GM18507 (cell line): ENCODE results near the gene GTPBP1.

Source experiments
- DNase-seq: peaks from one replicate; pipeline ENCODE4 v3.0.0; 2011; ENCODE audit warnings: low read depth; ENCODE audit not compliant: insufficient read length; ENCODE audit errors: extremely low spot score
- FAIRE-seq: peaks from 2 replicates; lab custom pipeline; 2011; peaks lifted over from hg19 to GRCh38; lab: Jason Lieb, UNC

Gene GTPBP1

DNA sequence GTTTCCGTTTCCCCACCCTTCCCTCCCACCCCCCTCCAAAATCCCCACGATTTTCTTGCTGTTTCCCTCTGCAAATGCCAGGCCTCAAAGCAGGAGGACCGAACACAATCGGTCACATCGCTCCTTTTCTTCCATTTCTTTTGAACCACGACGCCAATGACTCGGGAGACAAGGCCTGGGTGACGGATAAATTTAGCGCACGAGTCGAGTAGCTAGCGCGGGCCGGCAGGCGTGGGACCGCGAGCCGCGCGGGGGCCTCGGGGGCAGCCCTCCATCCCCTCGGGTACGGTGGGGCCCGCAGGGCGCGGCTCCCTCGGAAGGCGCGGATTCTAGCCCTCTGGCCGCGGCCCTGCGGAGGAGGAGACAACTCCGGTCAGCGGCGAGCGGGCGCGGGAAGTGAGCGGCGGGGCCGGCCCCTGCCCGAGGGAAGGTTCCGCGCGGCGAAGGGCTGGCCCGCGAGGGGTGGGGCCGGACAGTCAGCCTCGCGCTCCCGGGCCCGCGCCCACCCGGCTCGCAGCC, 5.4 kb upstream of the GTPBP1 start:
- no peak for FAIRE-seq
- no peak for DNase-seq

DNA sequence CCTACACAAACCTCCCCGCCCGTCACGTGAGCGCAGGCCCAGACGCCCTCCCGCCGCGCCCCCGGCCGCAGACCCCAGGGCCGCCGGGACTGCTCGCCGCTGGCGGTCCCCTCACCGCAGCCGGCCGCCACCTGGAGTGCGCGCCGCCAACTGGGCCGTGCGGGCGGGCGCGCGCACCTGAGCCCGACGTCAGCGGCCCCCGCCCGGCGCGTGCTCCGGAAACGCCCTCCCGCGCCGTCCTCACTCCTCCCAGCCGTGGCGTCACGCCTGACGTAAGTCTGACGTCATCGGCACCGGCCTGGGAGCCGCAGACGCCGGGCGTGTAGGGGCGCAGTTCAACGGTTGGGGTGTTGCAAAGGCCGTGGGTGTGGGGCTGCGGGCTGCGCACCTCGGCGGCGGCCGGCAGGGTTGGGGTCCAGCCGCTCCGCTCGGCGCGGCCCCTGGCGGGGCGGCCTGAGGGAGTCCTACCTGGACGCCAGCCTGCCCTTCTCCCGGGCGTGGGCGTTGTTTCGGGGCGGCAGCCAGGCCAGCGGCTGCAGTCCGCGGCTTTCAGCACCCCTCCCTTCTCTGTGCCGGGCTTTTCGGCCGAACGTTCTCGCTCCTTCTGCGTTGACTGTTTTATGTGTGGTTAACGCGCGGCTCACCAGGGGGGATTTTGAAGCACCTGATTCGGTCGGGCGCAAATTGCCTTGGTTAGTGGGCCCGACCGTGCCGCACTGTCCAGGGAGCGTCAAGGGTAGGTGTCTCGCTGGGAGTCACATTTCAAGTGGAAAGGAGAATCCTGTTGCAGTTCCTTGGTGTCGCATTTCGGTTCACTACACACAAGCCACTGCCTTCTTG, 4.7 kb upstream of the GTPBP1 start, which contains the start of gene JOSD1:
TSS of gene JOSD1 (minus strand) at position 155 of the 840 bp plus-strand sequence. CDS start 956 bp downstream, outside the sequence.
- FAIRE-seq (peak; percentile 87), DNase-seq (peak; percentile 74)

DNA sequence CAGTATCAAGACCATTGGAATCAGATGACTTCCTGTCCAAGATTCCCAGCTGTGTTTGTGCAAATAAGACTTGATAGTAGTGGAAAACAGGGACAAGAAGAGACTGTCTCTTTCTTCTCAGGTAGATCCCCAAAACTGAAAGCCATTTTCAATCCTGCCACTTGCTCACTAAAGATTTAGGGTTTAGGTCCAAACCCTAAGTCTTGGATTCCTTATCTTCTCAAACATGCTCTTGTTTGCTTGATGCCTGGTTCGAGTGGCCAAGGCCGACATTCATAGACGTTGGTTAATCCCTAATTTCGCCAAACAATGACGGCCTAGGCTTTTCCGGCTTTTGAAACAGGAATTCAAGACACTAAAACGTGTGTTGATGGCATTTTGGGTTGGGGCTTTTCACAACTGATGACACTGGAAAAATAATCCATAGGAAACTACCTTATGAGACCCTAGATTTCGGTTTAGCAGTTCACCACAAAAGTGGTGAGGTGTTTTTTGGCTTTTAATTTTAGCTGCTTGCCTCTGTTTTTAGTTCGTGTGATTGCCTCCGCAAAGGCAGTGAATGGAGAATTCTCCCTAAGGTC, 1.0 kb upstream of the GTPBP1 start:
- no peak for FAIRE-seq
- DNase-seq: no peak

DNA sequence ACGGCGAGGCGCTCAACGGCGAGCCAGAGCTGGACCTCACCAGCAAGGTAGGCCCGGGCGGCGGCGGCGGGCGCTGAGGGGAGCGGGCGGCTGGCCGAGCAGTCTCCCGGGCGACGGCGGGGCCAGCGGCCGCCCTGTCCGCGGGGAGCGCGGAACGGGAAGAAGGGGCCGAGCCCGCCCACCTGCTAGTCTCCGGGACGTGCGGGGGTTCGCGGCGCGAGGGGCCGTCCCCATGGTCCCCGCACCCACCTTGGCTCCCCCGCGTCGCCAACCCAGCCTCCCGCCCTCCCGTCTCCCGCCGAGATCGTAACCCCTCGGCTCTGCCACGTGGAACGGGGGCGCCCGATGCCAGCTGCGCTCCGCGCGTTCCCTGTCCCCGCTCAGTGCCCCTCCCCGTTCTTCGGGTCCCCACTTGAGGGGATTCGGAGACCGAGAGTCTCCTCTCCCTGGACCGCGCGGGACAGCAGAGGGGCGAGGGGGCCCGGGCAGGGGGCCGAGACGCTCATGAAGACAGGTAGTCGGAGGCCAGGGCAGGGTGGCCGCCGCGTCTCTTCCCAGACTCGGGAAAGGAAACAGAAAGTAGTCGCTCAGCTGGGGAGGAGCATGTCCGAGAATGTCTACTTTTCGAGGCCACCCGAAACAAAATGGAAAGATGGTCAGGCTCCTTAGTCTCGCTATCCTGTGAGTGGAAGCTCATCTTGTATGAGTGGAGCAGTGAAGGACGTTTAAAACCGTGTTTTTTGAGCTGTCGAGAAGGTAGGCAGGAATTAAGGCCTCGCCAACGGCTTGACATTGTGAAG, 557 bp downstream of the GTPBP1 start:
- FAIRE-seq (peak; percentile 46), DNase-seq (no peak)

DNA sequence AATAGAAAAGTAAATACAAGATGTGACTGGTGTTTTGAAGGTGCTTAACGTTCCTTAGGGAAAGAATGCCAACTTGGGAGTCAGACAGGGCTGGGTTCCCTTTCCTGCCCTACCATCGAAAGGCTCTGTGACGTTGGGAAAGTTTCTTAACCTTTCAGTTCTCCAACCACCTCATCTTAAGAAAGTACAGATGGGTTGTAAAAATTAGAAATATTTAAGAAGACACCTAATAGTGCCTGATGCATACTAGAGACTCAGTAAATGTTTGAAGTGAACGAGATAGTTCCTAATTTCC, 1.1 kb downstream of the GTPBP1 start:
- no peak for FAIRE-seq
- no peak for DNase-seq

DNA sequence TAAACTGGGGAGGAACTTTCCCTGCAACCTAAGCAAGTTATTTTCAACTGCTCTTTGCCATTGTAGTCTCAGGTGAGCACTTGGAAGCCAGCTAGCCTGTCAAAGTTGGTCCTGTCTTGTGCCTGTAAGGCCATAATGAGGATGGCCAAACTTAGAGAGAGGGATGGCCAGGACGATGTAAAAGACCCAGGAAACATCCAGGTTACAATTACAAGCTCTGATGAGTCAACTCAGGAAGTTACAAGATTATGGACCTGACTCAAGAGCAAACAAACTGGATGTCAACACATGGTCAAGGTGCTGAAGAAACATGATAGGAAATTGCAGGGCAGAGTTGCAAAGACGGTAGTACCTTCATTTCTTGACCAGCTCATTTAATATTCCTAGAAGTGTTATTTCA, 1.6 kb downstream of the GTPBP1 start:
- no peak for DNase-seq

DNA sequence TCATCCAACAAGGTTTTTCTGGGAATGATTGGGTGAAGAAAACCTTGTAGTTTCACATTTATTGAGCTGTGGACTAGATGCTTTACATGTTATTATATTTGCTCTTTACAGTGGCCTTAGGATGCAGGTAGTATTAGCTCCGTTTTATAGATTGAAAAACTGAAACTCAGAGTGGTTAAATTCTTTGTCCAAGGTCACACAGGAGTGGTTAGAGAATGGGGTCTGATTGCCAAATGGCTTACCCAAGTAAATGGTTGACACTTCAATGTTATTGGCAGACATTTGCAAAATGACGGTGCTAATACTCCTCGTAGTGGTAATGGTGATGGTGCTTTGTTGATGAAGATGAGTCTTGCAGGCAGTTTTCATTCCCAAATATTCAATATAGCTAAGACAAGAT, 2.2 kb downstream of the GTPBP1 start:
- DNase-seq (no peak), FAIRE-seq (no peak)

More for the DNA sequence above, 1.6 kb downstream of the GTPBP1 start:
- FAIRE-seq: peak; percentile 62

DNA sequence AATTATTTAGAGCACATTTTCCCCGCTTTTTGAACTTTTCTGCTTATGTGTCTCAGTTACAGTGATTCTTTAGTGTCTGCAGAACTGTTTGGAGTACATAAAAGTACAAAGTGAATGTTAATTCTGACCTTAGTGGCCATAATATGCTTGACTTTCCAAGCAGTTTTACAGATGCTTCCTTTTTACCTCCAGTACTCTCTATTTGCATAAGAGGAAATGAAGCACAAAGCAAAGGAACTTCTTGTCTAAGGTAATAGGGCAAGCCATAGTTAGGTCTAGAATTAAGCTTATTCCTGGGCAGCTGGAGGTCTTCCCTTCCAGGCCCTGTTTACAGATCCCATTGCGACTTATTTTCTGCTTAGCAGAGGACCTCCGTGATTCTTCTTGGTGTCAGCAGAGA, 3.6 kb downstream of the GTPBP1 start:
- DNase-seq (no peak), FAIRE-seq (peak; percentile 74)

DNA sequence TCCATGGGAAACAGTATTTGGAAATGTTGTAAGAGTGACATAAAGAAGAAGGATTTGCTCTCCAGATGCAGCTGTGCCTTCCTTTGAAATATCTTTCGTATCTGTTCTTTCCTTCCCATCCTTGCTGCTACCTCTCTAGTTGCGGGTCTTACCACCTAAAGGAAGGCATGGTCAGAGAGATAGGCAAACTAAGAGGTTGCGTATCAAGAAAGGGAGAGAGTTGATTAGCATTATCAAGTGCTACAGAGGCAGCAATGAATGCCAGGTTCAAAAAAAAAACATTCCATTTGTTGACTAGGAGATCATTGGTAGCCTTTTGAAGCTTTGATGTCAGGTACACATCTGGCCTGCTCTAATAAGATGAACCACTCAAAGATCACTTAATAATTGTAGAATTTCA, 4.6 kb downstream of the GTPBP1 start:
- DNase-seq (no peak), FAIRE-seq (no peak)

DNA sequence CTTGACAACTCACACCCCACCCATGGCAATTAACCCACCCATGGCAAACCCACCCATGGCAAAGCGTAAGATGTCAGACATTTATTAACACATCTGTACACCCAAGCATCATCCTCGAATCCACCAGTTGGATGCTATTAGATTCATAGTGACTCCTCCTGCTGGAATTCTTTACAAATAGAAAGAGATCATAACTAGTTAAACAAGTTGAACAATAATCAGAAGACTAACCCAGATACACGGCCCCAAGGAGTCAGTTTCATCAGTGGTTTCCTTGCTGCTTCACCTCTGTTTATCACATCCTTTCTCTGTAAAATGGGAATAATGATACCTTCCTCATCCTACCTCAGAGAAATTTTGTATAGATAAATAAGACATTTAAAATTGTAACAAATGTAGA, 5.1 kb downstream of the GTPBP1 start:
- FAIRE-seq: no peak
- no peak for DNase-seq

DNA sequence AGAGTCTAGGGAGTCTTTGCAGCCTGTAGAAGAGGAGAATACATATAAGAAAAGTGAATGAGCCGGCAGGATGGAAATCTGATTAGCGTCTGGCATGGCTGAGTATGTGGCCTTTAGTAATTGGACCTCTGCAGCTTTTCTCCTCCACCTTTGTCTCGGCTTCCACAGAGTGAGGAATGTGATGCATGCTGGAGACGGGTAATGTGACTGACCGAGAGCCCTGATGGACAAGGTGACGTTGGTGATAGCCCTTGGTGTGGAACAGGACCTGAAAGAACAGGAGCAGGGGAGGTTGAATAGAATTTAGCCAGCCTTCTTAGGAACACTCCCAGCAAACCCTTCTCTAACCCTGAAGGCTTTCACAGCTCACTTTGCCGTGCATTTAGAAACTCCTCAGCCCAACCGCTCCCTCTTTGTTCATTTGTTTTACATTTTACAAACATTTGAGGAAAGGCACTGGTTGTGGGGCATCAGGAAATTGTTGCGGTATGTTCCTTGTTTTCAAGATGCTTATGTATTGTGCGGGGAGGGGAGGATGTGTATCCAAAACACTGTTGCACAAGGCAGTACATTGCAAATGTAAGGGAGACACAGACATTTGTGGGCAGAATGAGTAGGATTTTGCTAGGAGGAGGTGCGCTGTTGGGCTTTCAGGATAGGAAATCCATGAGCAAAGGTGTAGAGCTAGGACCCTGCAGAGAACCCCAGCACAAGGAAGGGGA, 6.9 kb downstream of the GTPBP1 start:
- DNase-seq (no peak), FAIRE-seq (no peak)

DNA sequence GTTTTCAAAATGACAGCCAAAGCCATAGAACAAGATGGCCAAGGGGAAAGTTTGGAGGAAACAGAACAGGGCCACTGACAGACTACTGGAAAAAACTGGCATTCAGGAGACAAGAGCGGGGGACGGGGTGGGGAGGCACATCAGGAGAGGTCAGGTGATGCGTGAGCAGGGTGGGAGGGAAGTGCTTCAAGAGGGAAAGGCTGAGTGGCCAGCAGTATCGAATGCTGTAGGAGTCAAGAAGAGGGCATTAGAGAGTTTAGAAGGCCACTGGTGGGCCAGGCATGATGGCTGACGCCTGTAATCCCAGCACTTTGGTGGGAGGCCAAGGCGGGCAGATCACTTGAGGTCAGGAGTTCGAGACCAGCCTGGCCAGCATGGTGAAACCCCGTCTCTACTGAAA, 8.2 kb downstream of the GTPBP1 start:
- no peak for DNase-seq
- FAIRE-seq: no peak

DNA sequence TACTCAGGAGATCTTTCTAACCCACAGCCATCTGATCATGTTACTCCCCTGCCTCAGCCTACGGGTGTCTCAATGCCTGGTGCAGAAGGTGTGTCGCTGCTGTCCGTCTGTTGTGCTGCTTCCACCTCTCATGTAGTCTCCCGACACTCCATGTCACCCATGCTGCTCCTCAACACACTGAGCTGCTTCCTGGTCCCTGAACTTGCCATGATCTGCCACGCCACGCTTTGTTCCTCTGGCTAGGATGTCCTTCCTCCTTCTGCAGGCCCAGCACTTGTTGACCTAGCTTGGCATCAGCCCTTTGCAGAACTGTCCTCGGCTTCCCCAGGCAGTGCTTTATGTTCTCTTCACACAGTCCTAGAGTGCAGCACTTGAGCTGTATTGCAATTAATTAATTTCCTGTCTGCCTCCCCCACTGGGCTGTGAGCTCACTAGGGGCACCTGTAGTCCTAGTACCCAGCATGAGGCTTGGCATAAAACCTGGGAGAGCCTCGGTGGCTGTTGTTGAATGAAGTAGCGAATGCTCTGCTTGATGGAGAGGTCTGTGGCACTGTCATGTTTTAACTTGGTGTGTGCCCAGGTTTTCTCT, 9.5 kb downstream of the GTPBP1 start:
- FAIRE-seq: no peak
- DNase-seq: no peak

DNA sequence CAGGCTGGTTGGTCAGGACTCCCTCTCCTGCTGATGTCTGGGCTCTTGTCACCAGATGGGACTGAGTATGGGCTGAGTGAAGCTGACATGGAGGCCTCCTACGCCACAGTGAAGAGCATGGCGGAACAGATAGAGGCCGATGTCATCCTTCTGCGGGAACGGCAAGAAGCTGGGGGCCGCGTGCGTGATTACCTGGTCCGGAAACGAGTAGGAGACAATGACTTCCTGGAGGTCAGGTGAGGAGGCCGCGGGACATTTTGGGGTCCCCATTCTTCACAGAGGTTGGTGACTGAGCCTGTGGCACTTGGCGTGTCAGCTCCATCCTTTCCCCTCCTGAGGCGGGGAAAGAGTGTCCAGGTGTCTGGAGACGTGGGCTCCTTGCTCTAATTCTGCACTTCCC, 10.1 kb downstream of the GTPBP1 start:
- DNase-seq: no peak

DNA sequence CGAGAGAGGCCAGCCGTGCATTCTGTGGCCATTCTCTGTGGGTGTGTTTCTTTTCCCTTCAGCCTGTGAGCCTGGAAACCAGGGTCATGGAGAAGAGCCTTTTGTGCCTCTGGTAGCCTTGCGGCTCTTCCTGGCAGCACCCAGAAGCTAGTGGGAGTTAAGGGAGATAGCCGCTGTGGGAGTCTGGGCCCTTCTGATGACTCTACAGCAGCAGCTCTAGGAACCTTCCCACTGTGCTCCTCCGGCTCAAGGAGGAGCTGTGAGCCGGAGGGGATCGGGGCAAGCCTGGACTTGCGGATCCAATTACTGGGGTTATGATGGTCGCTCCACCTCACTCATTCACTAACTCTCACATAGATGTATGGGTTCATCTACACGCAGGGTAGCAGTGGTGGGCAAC, 10.5 kb downstream of the GTPBP1 start:
- FAIRE-seq (no peak), DNase-seq (no peak)

More for the DNA sequence above, 10.1 kb downstream of the GTPBP1 start:
- FAIRE-seq: no peak

DNA sequence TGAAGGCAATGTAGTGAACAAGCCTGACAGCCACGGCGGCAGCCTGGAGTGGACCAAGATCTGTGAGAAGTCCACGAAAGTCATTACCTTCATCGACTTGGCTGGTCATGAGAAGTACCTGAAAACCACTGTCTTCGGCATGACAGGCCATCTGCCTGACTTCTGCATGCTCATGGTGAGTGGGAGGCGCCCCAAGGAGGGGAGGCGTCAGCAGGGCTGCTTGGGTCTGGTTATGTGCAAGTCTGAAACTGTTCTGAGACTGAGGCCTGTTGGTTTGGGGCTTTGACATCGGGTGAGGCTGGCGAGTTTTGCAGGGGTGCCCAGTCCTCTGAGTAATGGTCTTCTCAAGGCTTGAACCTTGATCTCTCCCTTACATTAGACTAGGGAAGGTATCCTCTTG, 11.1 kb downstream of the GTPBP1 start:
- FAIRE-seq (no peak), DNase-seq (no peak)

DNA sequence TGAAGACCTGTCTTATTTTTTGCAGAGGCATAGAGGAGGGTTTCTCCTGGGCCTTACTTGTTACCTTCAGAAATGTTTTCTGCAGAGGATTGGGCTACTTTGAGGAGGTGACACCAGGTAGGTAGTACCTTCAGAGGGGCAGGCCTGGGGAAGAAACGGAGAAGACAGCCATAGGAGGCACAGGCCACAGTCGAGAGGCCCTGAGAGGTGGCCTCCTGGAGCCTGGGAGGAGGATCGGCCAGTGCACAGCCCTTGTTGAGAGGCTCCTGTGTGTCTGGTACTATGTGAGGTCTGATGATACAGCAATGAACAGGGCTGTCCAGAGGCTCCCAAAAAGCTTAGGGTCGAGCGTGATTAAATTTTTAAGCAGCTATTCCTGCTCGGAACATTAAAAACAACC, 11.5 kb downstream of the GTPBP1 start:
- DNase-seq (no peak), FAIRE-seq (no peak)

DNA sequence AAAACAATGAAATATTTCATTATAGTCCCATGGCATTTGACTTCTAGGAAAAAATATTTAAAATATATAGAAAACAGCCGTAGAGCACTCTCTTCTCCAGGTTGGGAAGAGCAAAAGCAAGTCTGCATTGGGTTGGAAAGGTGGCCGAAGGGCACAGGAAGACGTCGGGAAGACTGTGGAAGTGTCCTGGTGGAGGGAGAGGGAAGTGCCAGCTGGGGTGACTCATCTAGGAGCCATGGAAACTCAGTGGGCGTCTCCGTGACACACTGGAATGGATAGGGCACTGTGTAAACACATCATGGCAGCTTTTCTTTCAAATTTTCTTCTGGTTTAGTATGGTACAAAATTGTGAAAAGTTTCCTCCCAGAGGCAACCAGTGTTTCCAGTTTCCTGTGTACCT, 12.7 kb downstream of the GTPBP1 start:
- no peak for FAIRE-seq
- DNase-seq: no peak

DNA sequence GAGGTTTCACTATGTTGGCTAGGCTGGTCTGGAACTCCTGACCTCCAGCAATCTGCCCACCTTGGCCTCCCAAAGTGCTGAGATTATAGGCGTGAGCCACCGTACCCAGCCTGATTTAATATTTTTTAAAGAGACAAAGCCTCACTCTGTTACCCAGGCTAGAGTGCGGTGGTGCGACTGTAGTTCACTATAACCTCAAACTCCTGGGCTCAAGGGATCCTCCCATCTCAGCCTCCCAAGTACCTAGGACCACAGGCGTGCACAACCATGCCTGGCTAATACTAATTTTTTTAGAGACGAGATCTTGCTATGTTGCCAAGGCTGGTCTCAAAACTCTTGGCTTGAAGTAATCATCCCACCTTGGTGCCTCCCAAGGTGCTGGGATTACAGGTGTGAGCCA, 13.5 kb downstream of the GTPBP1 start:
- no peak for FAIRE-seq
- no peak for DNase-seq
